SKM-1 (cell line): ENCODE data around the gene PGAM5.
"Not testable (repeated sequence)": the region's sequence is repeated elsewhere in the genome, so short reads cannot be mapped to it uniquely, and the experiment has no call there.

ENCODE experiments used
- DNase-seq: peaks from one replicate; lab custom pipeline; 2025; ENCODE audit not compliant: unreplicated experiment; lab: John Stamatoyannopoulos, UW

Gene PGAM5

GRCh38 chr12:132687211-132688164, 23.2 kb upstream of the PGAM5 start, which contains the start of the genes POLE and PXMP2:
Gene POLE (minus strand): TSS chr12:132687342. CDS start chr12:132687315, 27 bp downstream.
Gene PXMP2 (plus strand): TSS chr12:132687587. CDS start chr12:132687671, 84 bp downstream.
- DNase-seq, result peak; percentile 20

- DNase-seq, result no peak
Observed at GRCh38 chr12:132689227-132689626, 21.4 kb upstream of the PGAM5 start.

GRCh38 chr12:132690112-132690511, 20.5 kb upstream of the PGAM5 start:
- DNase-seq, result no peak

GRCh38 chr12:132692030-132692429, 18.6 kb upstream of the PGAM5 start:
- not testable (repeated sequence) for DNase-seq

GRCh38 chr12:132694888-132695287, 15.8 kb upstream of the PGAM5 start:
- not testable (repeated sequence) for DNase-seq

GRCh38 chr12:132695431-132695830, 15.2 kb upstream of the PGAM5 start:
- no peak for DNase-seq

- no peak for DNase-seq
Observed at GRCh38 chr12:132698341-132698740, 12.3 kb upstream of the PGAM5 start.

GRCh38 chr12:132700212-132700822, 10.3 kb upstream of the PGAM5 start:
- no peak for DNase-seq

- no peak for DNase-seq
Observed at GRCh38 chr12:132702640-132703039, 8.0 kb upstream of the PGAM5 start.

- DNase-seq, result no peak
Observed at GRCh38 chr12:132703641-132704040, 7.0 kb upstream of the PGAM5 start.

- DNase-seq, result no peak
Observed at GRCh38 chr12:132707241-132707640, 3.4 kb upstream of the PGAM5 start.

GRCh38 chr12:132708150-132708549, 2.5 kb upstream of the PGAM5 start:
- no peak for DNase-seq

- no peak for DNase-seq
Observed at GRCh38 chr12:132710043-132710404, 618 bp upstream of the PGAM5 start.

GRCh38 chr12:132711080-132711843, 620 bp downstream of the PGAM5 start:
- no peak for DNase-seq

GRCh38 chr12:132713123-132713522, 2.5 kb downstream of the PGAM5 start:
- DNase-seq, result no peak

- no peak for DNase-seq
Observed at GRCh38 chr12:132715874-132716273, 5.2 kb downstream of the PGAM5 start.

GRCh38 chr12:132716356-132716755, 5.7 kb downstream of the PGAM5 start:
- DNase-seq, result no peak

GRCh38 chr12:132717011-132717410, 6.4 kb downstream of the PGAM5 start:
- no peak for DNase-seq

GRCh38 chr12:132717531-132718387, 7.1 kb downstream of the PGAM5 start:
- DNase-seq, result no peak

GRCh38 chr12:132718644-132719043, 8.0 kb downstream of the PGAM5 start:
- DNase-seq, result no peak
